Left renal cortex interstitium (tissue), 4 donors: ENCODE data around the gene CELA2A. TPM values are rescaled to one million over a fixed set of nuclear protein-coding genes. Genes with fewer than 3 reads are reported as not detected.
"Not testable (repeated sequence)": the region's sequence is repeated elsewhere in the genome, so short reads cannot be mapped to it uniquely, and the experiment has no call there.

Experiments
- DNase-seq, 4 donors: peaks; one replicate each; pipeline ENCODE4 v3.0.0-alpha.2; 2013; ENCODE audit warnings: low read depth in 4 of 4, low spot score in 2 of 4, missing footprints in 1 of 4
- polyA plus RNA-seq, 4 donors: library from polyadenylated mRNA; unstranded; fragments of 120-200 nt; gene quantifications; one replicate each; pipeline ENCODE4 v1.2.1, GENCODE V29; 2013; ENCODE audit not compliant: insufficient read length in 4 of 4

Gene CELA2A
- polyA plus RNA-seq, 4 donors, result 0.35 to 0.68 TPM; not detected in 2

GRCh38 chr1:15463926-15464322 lies 7.4 kb downstream of the CELA2A start:
- DNase-seq, result not testable (repeated sequence)

- DNase-seq, result no peak
These were observed 9.1 kb downstream of the CELA2A start for GRCh38 chr1:15465674-15466073.

GRCh38 chr1:15466955-15467625 lies 10.6 kb downstream of the CELA2A start:
- DNase-seq, result not testable (repeated sequence)

GRCh38 chr1:15468145-15468544 lies 11.6 kb downstream of the CELA2A start:
- DNase-seq, result no peak

GRCh38 chr1:15469361-15469760 lies 12.8 kb downstream of the CELA2A start:
- no peak for DNase-seq

- not testable (repeated sequence) for DNase-seq
These were observed 13.4 kb downstream of the CELA2A start for GRCh38 chr1:15469821-15470448.

- not testable (repeated sequence) for DNase-seq
These were observed 14.5 kb downstream of the CELA2A start for GRCh38 chr1:15471067-15471466.

- DNase-seq, result not testable (repeated sequence)
These were observed 15.2 kb downstream of the CELA2A start for GRCh38 chr1:15471723-15472122.

GRCh38 chr1:15472587-15472986 lies 16.1 kb downstream of the CELA2A start:
- no peak for DNase-seq

- DNase-seq, result no peak
These were observed 19.3 kb downstream of the CELA2A start, which contains the start of gene CELA2B for GRCh38 chr1:15475752-15476314. Gene CELA2B (plus strand): TSS chr1:15476104. CDS start chr1:15476126, 22 bp downstream.

- no peak for DNase-seq
These were observed 20.4 kb downstream of the CELA2A start for GRCh38 chr1:15476927-15477326.

GRCh38 chr1:15477646-15478212 lies 21.2 kb downstream of the CELA2A start:
- no peak for DNase-seq

GRCh38 chr1:15479654-15480347 lies 23.3 kb downstream of the CELA2A start:
- no peak for DNase-seq

- not testable (repeated sequence) for DNase-seq
These were observed 25.9 kb downstream of the CELA2A start for GRCh38 chr1:15482455-15482854.

GRCh38 chr1:15482983-15483543 lies 26.5 kb downstream of the CELA2A start:
- DNase-seq, result not testable (repeated sequence)

- DNase-seq, result no peak
These were observed 27.4 kb downstream of the CELA2A start for GRCh38 chr1:15483971-15484370.

GRCh38 chr1:15484443-15484842 lies 27.9 kb downstream of the CELA2A start:
- not testable (repeated sequence) for DNase-seq

- DNase-seq, result no peak
These were observed 29.1 kb downstream of the CELA2A start for GRCh38 chr1:15485636-15486035.

- DNase-seq, result not testable (repeated sequence)
These were observed 30.5 kb downstream of the CELA2A start for GRCh38 chr1:15486844-15487610.

GRCh38 chr1:15488371-15488770 lies 31.8 kb downstream of the CELA2A start:
- no peak for DNase-seq
